SIG-M5 treated with dmso at 0.1 percent for 504 hours (cell line): ENCODE results near the gene DCBLD1.

Experiments used
- DNase-seq: peaks from one replicate; lab custom pipeline; 2025; ENCODE audit not compliant: unreplicated experiment; lab: John Stamatoyannopoulos, UW

Gene DCBLD1

GRCh38 chr6:117469791-117470190 is 12.7 kb upstream of the DCBLD1 start:
- no peak for DNase-seq

- no peak for DNase-seq
Observed at GRCh38 chr6:117472667-117473066, 9.8 kb upstream of the DCBLD1 start.

GRCh38 chr6:117473401-117473800 is 9.1 kb upstream of the DCBLD1 start:
- no peak for DNase-seq

GRCh38 chr6:117477988-117478852 is 4.3 kb upstream of the DCBLD1 start:
- peak; percentile 13 for DNase-seq

- DNase-seq: no peak
Observed at GRCh38 chr6:117478853-117479231, 3.6 kb upstream of the DCBLD1 start.

- DNase-seq: no peak
Observed at GRCh38 chr6:117480651-117481050, 1.8 kb upstream of the DCBLD1 start.

GRCh38 chr6:117481278-117481925 is 1.1 kb upstream of the DCBLD1 start:
- no peak for DNase-seq

GRCh38 chr6:117481926-117482239 is 591 bp upstream of the DCBLD1 start:
- no peak for DNase-seq

- DNase-seq: peak; percentile 36
Observed at GRCh38 chr6:117483004-117483644, 650 bp downstream of the DCBLD1 start.

GRCh38 chr6:117483645-117484016 is 1.2 kb downstream of the DCBLD1 start:
- peak; percentile 35 for DNase-seq

GRCh38 chr6:117484052-117484646 is 1.7 kb downstream of the DCBLD1 start:
- no peak for DNase-seq

- DNase-seq: no peak
Observed at GRCh38 chr6:117485433-117485832, 3.0 kb downstream of the DCBLD1 start.

- no peak for DNase-seq
Observed at GRCh38 chr6:117487821-117488220, 5.3 kb downstream of the DCBLD1 start.

GRCh38 chr6:117489003-117489402 is 6.5 kb downstream of the DCBLD1 start:
- no peak for DNase-seq

- DNase-seq: no peak
Observed at GRCh38 chr6:117491916-117492315, 9.4 kb downstream of the DCBLD1 start.

GRCh38 chr6:117493470-117493869 is 11.0 kb downstream of the DCBLD1 start:
- no peak for DNase-seq

- DNase-seq: peak; percentile 3
Observed at GRCh38 chr6:117494283-117494682, 11.8 kb downstream of the DCBLD1 start.

- no peak for DNase-seq
Observed at GRCh38 chr6:117494694-117495318, 12.3 kb downstream of the DCBLD1 start.

- no peak for DNase-seq
Observed at GRCh38 chr6:117495425-117495824, 13.0 kb downstream of the DCBLD1 start.

- DNase-seq: no peak
Observed at GRCh38 chr6:117495869-117496268, 13.4 kb downstream of the DCBLD1 start.

GRCh38 chr6:117496383-117496990 is 14.0 kb downstream of the DCBLD1 start:
- no peak for DNase-seq
